ENCODE measurements around the gene CCDC148. TPM values are rescaled to one million over a fixed set of nuclear protein-coding genes. Genes with fewer than 3 reads are reported as not detected.

Gene CCDC148
- total and polyA plus RNA-seq, 2 experiments from 2014 or later, result 0.64 to 0.86 TPM

GRCh38 chr2:158192515-158193443 lies 263.8 kb downstream of the CCDC148 start:
- Histone ChIP-seq H3K27ac (no peak overlapping the region), H3K4me2 (ENCODE audit: unreplicated experiment) (no peak overlapping the region), H3K79me2 (ENCODE audit: insufficient read depth) (no peaks in the 10 kb centered on the region), H3K4me1 (ENCODE audit: insufficient read depth) (0 out of 2 replicates have a peak, but pooled peaks cover 5% of the 10 kb centered on the region), H2AFZ (no peak overlapping the region), H3F3A (ENCODE audit: insufficient read depth) (no peaks in the 10 kb centered on the region), H3K9ac (no peak overlapping the region), H3K27me3 (replicated peaks; ENCODE audit: insufficient read depth) (no peaks in the 10 kb centered on the region; the same call in none of the 2 replicates), H3K9me2 (ENCODE audit: insufficient read depth) (no peaks in the 10 kb centered on the region), H4K20me1 (ENCODE audit: insufficient read depth) (no peaks in the 10 kb centered on the region), H3K36me3 (ENCODE audit: low read depth) (no peaks in the 10 kb centered on the region), H3K9me3 (ENCODE audit: low read depth) (no peaks in the 10 kb centered on the region), H3K4me3 (no peak overlapping the region)
- no peak for DNase-seq
- WGBS, 2 experiments (ENCODE audit: low coverage in 1 of 2, low lambda C conversion rate in 2 of 2, missing lambda C conversion rate in 2 of 2), result 56 to 67% methylated on average over 2 of the region's 2 CpGs
- TF ChIP-seq EZH2phosphoT487 (IDR thresholded peaks at IDR 0.05; ENCODE audit: insufficient read depth, low read depth) (no peak), EZH2 (IDR thresholded peaks at IDR 0.05; ENCODE audit: insufficient read depth, poor library complexity, severe bottlenecking) (no peak)
- in situ Hi-C loops (cut with MboI), result loop anchor here (25.0 kb wide), 1 partner anchor 545 kb away; no protein-coding TSS in a partner anchor

- H3K4me1 ChIP-seq (ENCODE audit: insufficient read depth), result 0 out of 2 replicates have a peak, but pooled peaks cover 5% of the 10 kb centered on the region
- peak overlapping the region; percentile 39; the same call in 1 of the 2 replicates for H3K4me3 ChIP-seq
- no peaks in the 10 kb centered on the region for H3K79me2 ChIP-seq (ENCODE audit: insufficient read depth)
- no peaks in the 10 kb centered on the region for H4K20me1 ChIP-seq (ENCODE audit: insufficient read depth)
- H3K4me2 ChIP-seq (ENCODE audit: unreplicated experiment), result peak overlapping the region; percentile 52
- H2AFZ ChIP-seq, result peak overlapping the region; percentile 67
- H3F3A ChIP-seq (ENCODE audit: insufficient read depth), result no peaks in the 10 kb centered on the region
- H3K27me3 ChIP-seq (replicated peaks; ENCODE audit: insufficient read depth), result no peaks in the 10 kb centered on the region; the same call in none of the 2 replicates
- H3K9me3 ChIP-seq (ENCODE audit: low read depth), result no peaks in the 10 kb centered on the region
- WGBS, 2 experiments (ENCODE audit: low coverage in 1 of 2, low lambda C conversion rate in 2 of 2, missing lambda C conversion rate in 2 of 2), result 2 to 5% methylated on average over 7 of the region's 7 CpGs
- no peaks in the 10 kb centered on the region for H3K36me3 ChIP-seq (ENCODE audit: low read depth)
- TF ChIP-seq EZH2 (IDR thresholded peaks at IDR 0.05; ENCODE audit: insufficient read depth, poor library complexity, severe bottlenecking) (no peak), EZH2phosphoT487 (IDR thresholded peaks at IDR 0.05; ENCODE audit: insufficient read depth, low read depth) (no peak)
- H3K9me2 ChIP-seq (ENCODE audit: insufficient read depth), result no peaks in the 10 kb centered on the region
- H3K9ac ChIP-seq, result no peak overlapping the region
- in situ Hi-C loops (cut with MboI), result loop anchor here (25.0 kb wide), 1 partner anchor 546 kb away; no protein-coding TSS in a partner anchor
- no peak overlapping the region for H3K27ac ChIP-seq
- peak; percentile 10 for DNase-seq
Measured at GRCh38 chr2:158191076-158191895, 265.3 kb downstream of the CCDC148 start.

GRCh38 chr2:158189526-158189925 lies 267.0 kb downstream of the CCDC148 start:
- no peak overlapping the region for H3K4me3 ChIP-seq
- no peaks in the 10 kb centered on the region for H3K79me2 ChIP-seq (ENCODE audit: insufficient read depth)
- in situ Hi-C loops (cut with MboI), result loop anchor here (25.0 kb wide), 1 partner anchor 548 kb away; no protein-coding TSS in a partner anchor
- no peaks in the 10 kb centered on the region for H3K9me3 ChIP-seq (ENCODE audit: low read depth)
- TF ChIP-seq EZH2phosphoT487 (IDR thresholded peaks at IDR 0.05; ENCODE audit: insufficient read depth, low read depth), result no peak
- TF ChIP-seq EZH2 (IDR thresholded peaks at IDR 0.05; ENCODE audit: insufficient read depth, poor library complexity, severe bottlenecking), result no peak
- no peak for DNase-seq
- no peak overlapping the region for H3K4me2 ChIP-seq (ENCODE audit: unreplicated experiment)
- no peak overlapping the region for H3K9ac ChIP-seq
- no peaks in the 10 kb centered on the region for H4K20me1 ChIP-seq (ENCODE audit: insufficient read depth)
- H3K9me2 ChIP-seq (ENCODE audit: insufficient read depth), result no peaks in the 10 kb centered on the region
- H3K4me1 ChIP-seq (ENCODE audit: insufficient read depth), result 0 out of 2 replicates have a peak, but pooled peaks cover 5% of the 10 kb centered on the region
- H3K36me3 ChIP-seq (ENCODE audit: low read depth), result no peaks in the 10 kb centered on the region
- H3F3A ChIP-seq (ENCODE audit: insufficient read depth), result no peaks in the 10 kb centered on the region
- no peaks in the 10 kb centered on the region; the same call in none of the 2 replicates for H3K27me3 ChIP-seq (replicated peaks; ENCODE audit: insufficient read depth)
- no peak overlapping the region for H2AFZ ChIP-seq
- H3K27ac ChIP-seq, result no peak overlapping the region

- Histone ChIP-seq H3K4me3 (no peak overlapping the region), H3K4me2 (ENCODE audit: unreplicated experiment) (no peak overlapping the region), H3K9me2 (ENCODE audit: insufficient read depth) (no peaks in the 10 kb centered on the region), H3K27ac (no peak overlapping the region), H3K9ac (no peak overlapping the region), H3K79me2 (ENCODE audit: insufficient read depth) (no peaks in the 10 kb centered on the region), H3K36me3 (ENCODE audit: low read depth) (no peaks in the 10 kb centered on the region), H2AFZ (no peak overlapping the region), H3K27me3 (replicated peaks; ENCODE audit: insufficient read depth) (no peaks in the 10 kb centered on the region; the same call in none of the 2 replicates), H3K9me3 (ENCODE audit: low read depth) (no peaks in the 10 kb centered on the region), H3F3A (ENCODE audit: insufficient read depth) (no peaks in the 10 kb centered on the region), H4K20me1 (ENCODE audit: insufficient read depth) (no peaks in the 10 kb centered on the region), H3K4me1 (ENCODE audit: insufficient read depth) (0 out of 2 replicates have a peak, but pooled peaks cover 5% of the 10 kb centered on the region)
- TF ChIP-seq EZH2 (IDR thresholded peaks at IDR 0.05; ENCODE audit: insufficient read depth, poor library complexity, severe bottlenecking) (no peak), EZH2phosphoT487 (IDR thresholded peaks at IDR 0.05; ENCODE audit: insufficient read depth, low read depth) (no peak)
- 0 to 10% methylated on average over 1 of the region's 1 CpG for WGBS, 2 experiments (ENCODE audit: low coverage in 1 of 2, low lambda C conversion rate in 2 of 2, missing lambda C conversion rate in 2 of 2)
- peak; percentile 10 for DNase-seq
- in situ Hi-C loops (cut with MboI), result loop anchor here (25.0 kb wide), 1 partner anchor 549 kb away; no protein-coding TSS in a partner anchor
Measured at GRCh38 chr2:158187908-158188307, 268.6 kb downstream of the CCDC148 start.

Data from GM23248 (cell line).